ENCODE measurements around the gene USP54.

DNA sequence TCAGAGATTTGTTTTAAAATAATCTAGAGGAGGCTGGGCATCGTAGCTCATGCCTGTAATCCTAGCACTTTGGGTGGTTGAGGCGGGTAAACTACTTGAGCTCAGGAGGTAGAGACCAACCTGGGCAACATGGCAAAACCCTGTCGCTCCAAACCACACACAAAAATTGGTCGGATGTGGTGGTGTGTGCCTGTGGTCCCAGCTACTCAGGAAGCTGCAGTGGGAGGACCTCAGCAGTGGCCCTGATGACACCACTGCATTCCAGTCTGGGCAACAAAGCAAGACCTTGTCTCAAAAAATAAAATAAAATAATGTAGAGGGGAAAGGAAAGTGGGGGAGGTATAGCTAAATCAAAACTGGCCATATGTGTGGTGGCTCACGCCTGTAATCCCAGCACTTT, 81.4 kb downstream of the USP54 start:
- TF ChIP-seq, protein P1, sequence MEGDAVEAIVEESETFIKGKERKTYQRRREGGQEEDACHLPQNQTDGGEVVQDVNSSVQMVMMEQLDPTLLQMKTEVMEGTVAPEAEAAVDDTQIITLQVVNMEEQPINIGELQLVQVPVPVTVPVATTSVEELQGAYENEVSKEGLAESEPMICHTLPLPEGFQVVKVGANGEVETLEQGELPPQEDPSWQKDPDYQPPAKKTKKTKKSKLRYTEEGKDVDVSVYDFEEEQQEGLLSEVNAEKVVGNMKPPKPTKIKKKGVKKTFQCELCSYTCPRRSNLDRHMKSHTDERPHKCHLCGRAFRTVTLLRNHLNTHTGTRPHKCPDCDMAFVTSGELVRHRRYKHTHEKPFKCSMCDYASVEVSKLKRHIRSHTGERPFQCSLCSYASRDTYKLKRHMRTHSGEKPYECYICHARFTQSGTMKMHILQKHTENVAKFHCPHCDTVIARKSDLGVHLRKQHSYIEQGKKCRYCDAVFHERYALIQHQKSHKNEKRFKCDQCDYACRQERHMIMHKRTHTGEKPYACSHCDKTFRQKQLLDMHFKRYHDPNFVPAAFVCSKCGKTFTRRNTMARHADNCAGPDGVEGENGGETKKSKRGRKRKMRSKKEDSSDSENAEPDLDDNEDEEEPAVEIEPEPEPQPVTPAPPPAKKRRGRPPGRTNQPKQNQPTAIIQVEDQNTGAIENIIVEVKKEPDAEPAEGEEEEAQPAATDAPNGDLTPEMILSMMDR (IDR thresholded peaks at IDR 0.05): no peak
- no peak for TF ChIP-seq POLR2A (IDR thresholded peaks at IDR 0.05)

Measured in lower leg skin (tissue), 3 donors.